Measurements from ENCODE around the gene RAMP2.

Gene RAMP2

GRCh38 chr17:42795465-42795864 lies 34.4 kb downstream of the RAMP2 start:
- DNase-seq = no peak

GRCh38 chr17:42796066-42796758 lies 35.2 kb downstream of the RAMP2 start:
- DNase-seq = no peak

- no peak for DNase-seq
Observed at GRCh38 chr17:42797067-42798007, 36.3 kb downstream of the RAMP2 start.

GRCh38 chr17:42798011-42798382 lies 37.0 kb downstream of the RAMP2 start:
- DNase-seq = no peak

GRCh38 chr17:42798383-42799380 lies 37.7 kb downstream of the RAMP2 start, which contains the start of the genes CNTD1 and COA3:
Gene CNTD1 (plus strand): TSS chr17:42798861. CDS start chr17:42799068, 207 bp downstream.
Gene COA3 (minus strand): TSS chr17:42798704. CDS start chr17:42798681, 23 bp downstream.
- peak; percentile 60 to 62 for DNase-seq

GRCh38 chr17:42803074-42803883 lies 42.3 kb downstream of the RAMP2 start:
- DNase-seq = no peak

- DNase-seq = no peak
Observed at GRCh38 chr17:42804918-42805367, 43.9 kb downstream of the RAMP2 start.

- no peak for DNase-seq
Observed at GRCh38 chr17:42806249-42806648, 45.2 kb downstream of the RAMP2 start.

GRCh38 chr17:42809250-42809649 lies 48.2 kb downstream of the RAMP2 start:
- DNase-seq = no peak
